Frontal cortex (tissue), 4 donors: ENCODE data around the gene ZFX. TPM values are rescaled to one million over a fixed set of nuclear protein-coding genes. Genes with fewer than 3 reads are reported as not detected.

Experiments used
- DNase-seq, 2 donors: peaks; one replicate each; pipeline ENCODE4 v3.0.0; 2012; ENCODE audit warnings: low spot score in 2 of 2
- FAIRE-seq: peaks from 2 replicates; lab custom pipeline; 2012; peaks lifted over from hg19 to GRCh38; lab: Jason Lieb, UNC
- total RNA-seq: library from RNA; depleted of rRNA; stranded (reverse); fragments of >200 nt; gene quantifications from one replicate; pipeline ENCODE4 v1.2.3, GENCODE V29; 2014
- donor health status: control.
- donor health status: control.
- donor health status: control.

ZFX gene
- total RNA-seq, 1 donor from 2014 or later = 46.1 TPM

DNA sequence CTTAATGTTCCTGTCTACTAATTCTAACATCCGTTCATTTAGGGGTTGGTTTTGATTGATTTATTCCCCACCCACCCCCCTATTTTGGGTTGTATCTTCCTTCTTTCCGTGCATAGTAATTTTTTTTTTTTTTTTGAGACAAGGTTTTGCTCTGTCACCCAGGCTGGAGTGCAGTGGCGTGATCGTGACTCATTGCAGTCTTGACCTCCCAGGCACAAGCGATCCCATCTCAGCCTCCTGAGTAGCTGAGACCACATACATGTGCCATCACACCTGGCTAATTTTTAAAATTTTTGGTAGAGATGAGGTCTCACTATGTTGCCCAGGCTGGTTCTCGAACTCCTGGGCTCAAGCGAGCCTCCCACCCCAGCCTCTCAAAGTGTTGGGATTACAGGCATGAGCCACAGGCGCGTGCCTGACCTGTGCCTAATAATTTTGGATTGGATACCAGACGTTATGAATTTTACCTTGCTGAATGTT lies 79.9 kb downstream of the ZFX start:
- DNase-seq = no peak

DNA sequence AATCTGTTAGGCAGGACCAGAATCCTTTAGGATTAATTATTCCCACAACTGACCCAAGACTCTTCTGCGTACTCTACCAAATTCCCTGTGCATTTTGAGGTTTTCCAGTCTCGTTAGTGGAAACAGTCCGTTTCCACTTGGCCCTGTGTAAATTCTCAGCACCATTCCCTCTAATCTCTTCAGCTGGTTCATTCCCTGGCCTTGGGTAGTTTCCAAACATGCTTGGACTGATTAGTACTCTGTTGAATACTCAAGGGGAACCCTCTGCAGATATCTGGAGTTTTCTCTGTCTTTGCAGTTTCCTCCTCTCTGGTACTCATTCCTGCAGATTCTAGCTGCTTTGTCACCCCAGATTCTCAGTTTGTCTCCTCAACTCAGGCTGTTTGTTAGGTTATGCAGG lies 80.4 kb downstream of the ZFX start:
- no peak for DNase-seq
- FAIRE-seq = no peak

More for the DNA sequence above, 79.9 kb downstream of the ZFX start:
- no peak for FAIRE-seq

- DNase-seq (peak in 1 of 2 donors; percentile 18), FAIRE-seq (no peak)
These were observed 81.6 kb downstream of the ZFX start for GRCh38 chrX:24231131-24231540.

- FAIRE-seq = no peak
These were observed 82.2 kb downstream of the ZFX start for GRCh38 chrX:24231641-24232179.

DNA sequence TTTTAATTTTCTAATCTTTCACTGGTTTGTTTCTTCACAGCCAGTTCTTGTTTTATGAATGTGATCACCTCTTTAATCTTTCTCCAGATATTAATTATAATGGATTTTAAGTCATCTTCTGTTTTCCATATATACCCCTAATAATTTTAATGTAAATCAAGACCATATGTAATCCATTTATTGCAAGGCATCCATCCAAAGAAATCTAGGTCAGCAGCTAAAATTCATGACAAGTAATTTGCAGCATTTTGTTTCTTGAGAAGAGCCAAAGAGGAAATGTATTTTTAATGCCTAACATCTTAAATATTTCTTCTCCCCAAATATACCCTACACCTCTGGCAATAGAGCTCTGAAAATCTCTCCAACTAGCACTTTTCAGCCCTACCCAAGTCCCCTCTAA lies 83.3 kb downstream of the ZFX start:
- FAIRE-seq (no peak), DNase-seq (no peak)

More at GRCh38 chrX:24231641-24232179, 82.2 kb downstream of the ZFX start:
- no peak for DNase-seq

GRCh38 chrX:24235084-24235710 lies 85.7 kb downstream of the ZFX start:
- no peak for DNase-seq
- FAIRE-seq = no peak

GRCh38 chrX:24241822-24242648 lies 92.5 kb downstream of the ZFX start:
- peak in 1 of 2 donors; percentile 34 for DNase-seq

GRCh38 chrX:24242649-24243175 lies 93.2 kb downstream of the ZFX start:
- DNase-seq = no peak
- FAIRE-seq = no peak

More at GRCh38 chrX:24241822-24242648, 92.5 kb downstream of the ZFX start:
- FAIRE-seq = no peak

GRCh38 chrX:24243188-24243587 lies 93.7 kb downstream of the ZFX start:
- DNase-seq = no peak
- no peak for FAIRE-seq

DNA sequence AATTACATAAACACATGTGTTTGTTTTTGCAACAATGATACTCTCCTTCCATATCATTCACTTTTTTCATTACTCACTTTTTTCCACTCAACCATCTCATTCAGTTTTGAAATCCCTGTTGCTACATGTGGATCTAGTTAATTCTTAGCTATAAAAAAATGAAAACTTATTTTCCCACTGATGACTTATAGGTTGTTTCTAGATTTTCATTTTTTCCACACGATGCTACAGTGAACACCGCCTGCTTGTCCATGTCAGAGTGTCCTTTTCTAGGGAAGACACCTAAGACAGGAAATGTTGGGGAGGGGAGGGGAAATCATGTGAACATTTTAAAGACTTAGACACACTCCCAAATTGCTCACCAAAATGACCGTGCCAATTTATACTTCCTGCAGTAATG lies 94.2 kb downstream of the ZFX start:
- FAIRE-seq = no peak
- DNase-seq = no peak

DNA sequence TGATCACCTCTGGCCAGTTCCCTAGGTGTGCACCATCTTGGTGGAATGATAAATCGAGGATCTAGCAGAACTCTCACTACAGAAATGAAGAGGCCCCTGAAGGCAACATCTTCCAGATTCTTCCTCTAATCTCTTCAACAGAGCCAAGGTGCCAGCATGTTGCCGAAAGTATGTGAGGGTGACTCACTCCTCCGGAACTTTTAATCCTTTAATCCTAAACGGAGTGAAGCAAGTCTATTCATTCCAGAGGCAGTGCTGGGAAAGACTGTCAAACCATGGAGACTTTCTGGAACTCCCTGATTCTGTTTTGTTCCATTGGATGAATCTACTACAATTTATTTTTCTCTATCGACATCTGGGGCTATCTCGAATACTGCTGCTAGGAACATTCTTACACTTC lies 95.7 kb downstream of the ZFX start:
- DNase-seq (no peak), FAIRE-seq (no peak)

GRCh38 chrX:24248042-24248441 lies 98.5 kb downstream of the ZFX start:
- FAIRE-seq = no peak

GRCh38 chrX:24253030-24253429 lies 103.5 kb downstream of the ZFX start:
- no peak for DNase-seq
- FAIRE-seq = no peak

More at GRCh38 chrX:24248042-24248441, 98.5 kb downstream of the ZFX start:
- DNase-seq = no peak

DNA sequence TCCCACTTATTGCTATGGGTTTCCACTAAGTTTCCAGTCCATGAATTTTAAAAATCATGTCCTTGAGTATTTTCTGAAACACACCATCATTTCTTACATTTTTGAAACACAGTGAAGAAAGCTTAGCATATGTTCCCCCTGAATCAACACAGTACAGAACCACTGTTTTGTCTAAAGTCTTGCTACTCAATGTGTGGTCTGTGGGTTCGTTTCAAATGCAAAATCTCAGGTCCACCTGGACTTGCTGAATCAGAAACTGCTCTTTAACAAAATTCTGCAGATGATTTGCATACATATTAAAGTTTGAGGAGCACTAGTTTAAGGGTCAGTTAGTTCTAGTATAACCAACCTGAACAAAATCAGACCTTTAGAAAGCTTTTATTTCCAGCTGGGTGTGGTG lies 103.9 kb downstream of the ZFX start:
- FAIRE-seq = no peak
- DNase-seq = no peak

DNA sequence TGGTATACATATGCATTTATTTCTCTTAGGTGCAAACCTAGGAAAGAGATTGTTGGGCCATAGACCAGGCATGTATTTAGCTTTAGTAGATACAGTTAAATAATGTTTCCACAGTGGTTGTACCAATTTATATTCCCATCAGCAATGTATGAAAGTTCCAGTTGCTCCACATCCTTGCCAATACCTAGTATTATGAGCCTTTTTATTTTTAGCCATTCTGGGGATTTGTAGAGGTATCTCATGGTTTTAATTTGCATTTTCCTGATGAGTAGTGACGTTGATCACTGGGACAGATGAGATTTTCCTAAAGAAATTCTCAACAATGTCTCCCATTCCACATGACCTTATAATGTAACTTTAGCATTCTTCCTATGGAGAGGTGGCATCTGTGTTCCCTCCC lies 107.5 kb downstream of the ZFX start:
- DNase-seq (no peak), FAIRE-seq (no peak)

- no peak for FAIRE-seq
- peak in 1 of 2 donors; percentile 18 for DNase-seq
These were observed 110.2 kb downstream of the ZFX start for GRCh38 chrX:24259544-24260240.

DNA sequence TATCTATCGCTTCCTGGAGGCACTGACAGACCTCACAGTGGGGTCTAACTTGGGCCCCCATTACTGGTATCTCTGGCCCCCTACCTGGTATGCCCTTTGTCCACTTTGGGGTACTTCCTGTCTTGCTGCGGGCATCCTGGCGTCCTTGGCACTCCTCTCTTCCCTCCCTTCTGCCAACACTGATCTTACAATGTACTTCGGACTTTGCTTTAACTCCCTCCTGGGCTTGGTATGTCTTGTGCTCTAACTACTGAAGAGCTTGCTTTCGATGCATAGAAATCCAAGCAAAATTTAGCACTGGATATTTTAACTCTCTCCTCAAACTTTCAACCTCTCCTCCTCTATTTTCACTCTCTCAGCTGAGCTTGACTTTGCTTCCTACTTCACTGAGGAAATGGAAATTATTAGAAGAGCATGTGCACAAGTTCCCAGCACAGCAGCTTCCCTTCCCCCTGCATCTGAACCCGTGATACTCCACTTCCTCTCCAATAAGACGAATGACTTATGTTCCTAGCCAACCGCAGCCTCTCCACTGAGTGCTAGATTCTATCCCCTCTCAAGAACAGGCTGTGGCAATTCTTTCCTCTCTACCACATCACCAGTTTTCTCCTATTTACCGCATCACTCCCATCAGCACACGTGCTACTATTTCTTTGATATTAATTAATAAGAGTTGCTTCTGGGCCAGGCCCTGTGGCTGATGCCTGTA lies 111.5 kb downstream of the ZFX start:
- DNase-seq (no peak), FAIRE-seq (no peak)

- no peak for FAIRE-seq
- DNase-seq = no peak
These were observed 112.8 kb downstream of the ZFX start for GRCh38 chrX:24262309-24262708.

DNA sequence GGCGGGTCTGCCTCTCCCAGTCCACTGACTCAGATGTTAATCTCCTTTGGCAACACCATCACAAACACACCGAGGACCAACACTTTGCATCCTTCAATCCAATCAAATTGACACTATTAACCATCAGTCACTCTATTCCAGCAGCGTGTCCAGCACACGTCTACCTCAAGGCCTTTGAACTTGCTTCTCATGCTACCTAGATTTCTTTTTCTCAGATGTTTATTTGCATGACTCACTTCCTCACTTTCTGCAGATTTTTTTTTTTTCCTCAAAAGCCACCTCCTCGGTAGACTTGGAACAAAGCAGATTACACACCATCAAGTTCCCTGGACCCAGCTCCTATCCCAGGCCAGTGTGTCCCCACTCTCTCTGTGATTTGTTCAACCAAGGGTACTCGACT lies 114.9 kb downstream of the ZFX start:
- FAIRE-seq = no peak

More for the DNA sequence above, 114.9 kb downstream of the ZFX start:
- DNase-seq = no peak
